Fibroblast of lung (primary cell): ENCODE data around the gene KCNH1. TPM values are rescaled to one million over a fixed set of nuclear protein-coding genes. Genes with fewer than 3 reads are reported as not detected.

Experiments
- DNase-seq, 2 donors: peaks; one replicate each; pipeline versions ENCODE4 v3.0.0 to v3.0.0-alpha.2; 2010; ENCODE audit warnings: low read depth in 2 of 2
- H2AFZ ChIP-seq: 2 replicates; pipeline ENCODE4 v1.5.1; 2012; ENCODE audit warnings: low read length, control low read depth, inconsistent platforms
- H3K27ac ChIP-seq: 2 replicates; pipeline ENCODE4 v1.5.1; 2011; ENCODE audit warnings: low read length, control low read depth; ENCODE audit not compliant: insufficient read depth
- H3K27me3 ChIP-seq: 2 replicates; pipeline ENCODE4 v1.5.1; 2011; ENCODE audit warnings: mild to moderate bottlenecking, low read length; ENCODE audit not compliant: control insufficient read depth, insufficient read depth
- H3K36me3 ChIP-seq: 2 replicates; pipeline ENCODE4 v1.5.1; 2011; ENCODE audit warnings: low read length; ENCODE audit not compliant: control insufficient read depth, insufficient read depth
- H3K4me1 ChIP-seq: 2 replicates; pipeline ENCODE4 v1.5.1; 2011; ENCODE audit warnings: low read length; ENCODE audit not compliant: control insufficient read depth, insufficient read depth; ENCODE audit errors: extremely low read depth
- H3K4me2 ChIP-seq: 2 replicates; pipeline ENCODE4 v1.5.1; 2011; ENCODE audit warnings: low read length, control low read depth; ENCODE audit not compliant: insufficient read depth; ENCODE audit errors: extremely low read depth
- H3K4me3 ChIP-seq, 4 experiments: fragments of 200-600 bp in 1 of 4; sonication (generic) in 1 of 4; replicated peaks in 1 of 4; 2 replicates each; pipeline ENCODE4 v1.5.1; 2011 to 2016; ENCODE audit warnings: low read length in 4 of 4, low read depth in 3 of 4, mild to moderate bottlenecking in 3 of 4, control low read depth in 2 of 4, inconsistent platforms in 1 of 4, mixed read lengths in 1 of 4; ENCODE audit not compliant: insufficient read depth in 1 of 4; ENCODE audit errors: control extremely low read depth in 1 of 4
- H3K79me2 ChIP-seq: 2 replicates; pipeline ENCODE4 v1.5.1; 2012; ENCODE audit warnings: mild to moderate bottlenecking, low read length, inconsistent platforms; ENCODE audit not compliant: control insufficient read depth, insufficient read depth
- H3K9ac ChIP-seq: 2 replicates; pipeline ENCODE4 v1.5.1; 2011; ENCODE audit warnings: mild to moderate bottlenecking, low read length, control low read depth; ENCODE audit not compliant: insufficient read depth
- H3K9me3 ChIP-seq: 2 replicates; pipeline ENCODE4 v1.5.1; 2012; ENCODE audit warnings: low read depth, low read length; ENCODE audit not compliant: control insufficient read depth, insufficient read depth
- H4K20me1 ChIP-seq: 2 replicates; pipeline ENCODE4 v1.5.1; 2011; ENCODE audit warnings: low read length; ENCODE audit not compliant: control insufficient read depth, insufficient read depth; ENCODE audit errors: extremely low read depth
- CTCF ChIP-seq, 2 donors: IDR thresholded peaks in 1 of 2; conservative IDR thresholded peaks in 1 of 2; 1 replicate in 1 of 2; 2 replicates in 1 of 2; pipeline ENCODE4 v1.5.1; 2011 to 2012; ENCODE audit warnings: low read length in 2 of 2, control low read depth in 1 of 2, inconsistent platforms in 1 of 2, low read depth in 1 of 2, mild to moderate bottlenecking in 1 of 2
- EZH2 ChIP-seq: IDR thresholded peaks from 2 replicates; pipeline ENCODE4 v1.5.1; 2012; ENCODE audit warnings: low read length, control low read depth, mild to moderate bottlenecking; ENCODE audit errors: missing control alignments
- polyA plus RNA-seq, 2 donors: library from polyadenylated mRNA; depleted of rRNA in 1 of 2; stranded (reverse) in 1 of 2; unstranded in 1 of 2; fragments of >200 nt; gene quantifications; 2 replicates each; pipeline ENCODE4 v1.2.1, GENCODE V29; 2011 to 2012; ENCODE audit warnings: missing spikeins in 1 of 2
- total RNA-seq: library from RNA; depleted of rRNA; stranded (reverse); fragments of >200 nt; gene quantifications from 2 replicates; pipeline ENCODE4 v1.2.1, GENCODE V29; 2014

The KCNH1 gene
- total and polyA plus RNA-seq, 2 donors (not counting 1 experiment from before 2014, with no cell fraction given), result 0.17 to 1.5 TPM

- Histone ChIP-seq H3K36me3 (no peaks in the 10 kb centered on the region), H3K9me3 (no peaks in the 10 kb centered on the region), H3K9ac (no peak overlapping the region), H3K4me1 (no peaks in the 10 kb centered on the region), H3K27ac (no peak overlapping the region), H3K27me3 (no peaks in the 10 kb centered on the region), H3K4me2 (no peak overlapping the region), H3K79me2 (no peaks in the 10 kb centered on the region), H2AFZ (no peak overlapping the region), H3K4me3 (no peak overlapping the region), H4K20me1 (no peaks in the 10 kb centered on the region)
- TF ChIP-seq EZH2 (no peak), CTCF (conservative IDR thresholded peaks at IDR 0.05 in 1 of 2, IDR thresholded peaks at IDR 0.05 in 1 of 2; ENCODE audit: low read depth in 1 of 2, low read length in 2 of 2) (no peak)
- no peak for DNase-seq
Measured at GRCh38 chr1:210706246-210706645, 427.7 kb downstream of the KCNH1 start.

GRCh38 chr1:210705086-210705485 lies 428.9 kb downstream of the KCNH1 start:
- Histone ChIP-seq H3K79me2 (no peaks in the 10 kb centered on the region), H3K4me2 (no peak overlapping the region), H3K9ac (no peak overlapping the region), H3K9me3 (no peaks in the 10 kb centered on the region), H4K20me1 (no peaks in the 10 kb centered on the region), H3K27ac (no peak overlapping the region), H3K27me3 (no peaks in the 10 kb centered on the region), H3K4me3 (no peak overlapping the region), H3K36me3 (no peaks in the 10 kb centered on the region), H3K4me1 (no peaks in the 10 kb centered on the region), H2AFZ (no peak overlapping the region)
- DNase-seq, result no peak
- TF ChIP-seq EZH2 (no peak), CTCF (conservative IDR thresholded peaks at IDR 0.05 in 1 of 2, IDR thresholded peaks at IDR 0.05 in 1 of 2; ENCODE audit: low read depth in 1 of 2, low read length in 2 of 2) (no peak)

DNA sequence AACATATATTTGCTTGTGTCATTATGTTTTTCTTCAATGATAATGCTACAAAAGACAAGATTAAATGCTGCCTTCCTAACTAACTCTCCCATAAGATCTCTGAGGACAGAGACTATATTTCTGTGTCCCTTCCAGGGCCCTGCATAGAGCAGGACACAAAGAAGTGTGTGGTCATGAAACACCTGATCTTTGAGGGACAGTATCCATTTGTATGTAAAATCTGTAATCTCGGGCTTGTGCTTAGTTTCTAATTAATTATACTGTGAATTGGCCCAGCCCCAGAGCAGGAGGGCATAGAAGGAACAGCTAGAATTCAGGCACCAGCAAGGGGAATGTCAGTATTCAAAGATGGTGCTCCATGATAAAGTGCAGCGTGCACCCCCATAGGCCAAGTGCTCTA lies 430.4 kb downstream of the KCNH1 start:
- H2AFZ ChIP-seq, result no peak overlapping the region
- H3K4me1 ChIP-seq, result no peaks in the 10 kb centered on the region
- no peak for TF ChIP-seq CTCF (conservative IDR thresholded peaks at IDR 0.05 in 1 of 2, IDR thresholded peaks at IDR 0.05 in 1 of 2; ENCODE audit: low read depth in 1 of 2, low read length in 2 of 2)
- no peak for TF ChIP-seq EZH2
- no peak overlapping the region for H3K4me2 ChIP-seq
- no peaks in the 10 kb centered on the region for H3K9me3 ChIP-seq
- no peak for DNase-seq
- H3K27ac ChIP-seq, result no peak overlapping the region
- no peaks in the 10 kb centered on the region for H4K20me1 ChIP-seq
- H3K36me3 ChIP-seq, result no peaks in the 10 kb centered on the region
- no peaks in the 10 kb centered on the region for H3K27me3 ChIP-seq
- H3K79me2 ChIP-seq, result no peaks in the 10 kb centered on the region
- H3K4me3 ChIP-seq, result no peak overlapping the region
- no peak overlapping the region for H3K9ac ChIP-seq
